GM12878 (cell line): ENCODE measurements around the gene PREX1.

Source experiments
- CBX5 ChIP-seq: sonication (generic); IDR thresholded peaks from 2 replicates; pipeline ENCODE4 v1.6.1; 2016; ENCODE audit warnings: low read depth, moderate library complexity, mild to moderate bottlenecking, inconsistent platforms
- FOS ChIP-seq: IDR thresholded peaks from 3 replicates; pipeline ENCODE4 v1.6.1; 2011; ENCODE audit warnings: borderline replicate concordance; ENCODE audit not compliant: insufficient read length; ENCODE audit errors: extremely low read depth
- HDAC2 ChIP-seq: fragments of 200-600 bp; sonication (generic); IDR thresholded peaks from 2 replicates; pipeline ENCODE4 v1.6.1; 2017
- MEF2A ChIP-seq: IDR thresholded peaks from 2 replicates; pipeline ENCODE4 v1.6.1; 2011; ENCODE audit warnings: low read depth, mild to moderate bottlenecking, low read length, moderate library complexity; ENCODE audit not compliant: insufficient read depth
- NR2C2 ChIP-seq: IDR thresholded peaks from 2 replicates; pipeline ENCODE4 v1.6.1; 2011; ENCODE audit warnings: borderline replicate concordance, low read depth; ENCODE audit not compliant: control insufficient read depth, insufficient read length
- POLR2A ChIP-seq: IDR thresholded peaks from 2 replicates; pipeline ENCODE4 v1.6.1; 2011; ENCODE audit warnings: low read depth, mild to moderate bottlenecking, low read length

DNA sequence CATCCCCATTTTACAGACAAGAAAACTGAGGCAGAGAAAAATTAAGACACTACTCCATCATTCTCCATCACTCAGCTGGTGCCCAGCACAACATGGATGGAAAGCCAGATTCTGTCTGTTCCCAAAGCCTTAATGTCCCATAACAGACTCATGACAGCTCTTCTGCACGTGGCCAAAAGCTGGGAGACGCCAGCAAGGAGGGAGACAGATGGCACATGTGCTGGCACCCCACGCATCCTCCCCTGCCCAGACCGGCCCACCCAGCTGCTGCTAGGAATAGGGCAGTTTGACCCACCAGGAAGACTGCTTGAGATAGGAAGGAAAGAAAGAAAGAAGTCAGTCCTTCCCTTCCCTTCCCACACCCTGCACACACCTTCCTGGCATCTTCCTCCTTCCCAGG lies 96.3 kb downstream of the PREX1 start:
- TF ChIP-seq FOS (no peak), MEF2A (no peak), CBX5 (no peak), NR2C2 (no peak), POLR2A (no peak), HDAC2 (no peak)
